CD4-positive, alpha-beta T cell treated with Interleukin-17A for 4 hours (primary cell): ENCODE results near the gene NDUFAF5.

Experiments
- DNase-seq: peaks from one replicate; pipeline ENCODE4 v3.0.0-alpha.2; 2020; ENCODE audit warnings: mixed read lengths

The NDUFAF5 gene

DNA sequence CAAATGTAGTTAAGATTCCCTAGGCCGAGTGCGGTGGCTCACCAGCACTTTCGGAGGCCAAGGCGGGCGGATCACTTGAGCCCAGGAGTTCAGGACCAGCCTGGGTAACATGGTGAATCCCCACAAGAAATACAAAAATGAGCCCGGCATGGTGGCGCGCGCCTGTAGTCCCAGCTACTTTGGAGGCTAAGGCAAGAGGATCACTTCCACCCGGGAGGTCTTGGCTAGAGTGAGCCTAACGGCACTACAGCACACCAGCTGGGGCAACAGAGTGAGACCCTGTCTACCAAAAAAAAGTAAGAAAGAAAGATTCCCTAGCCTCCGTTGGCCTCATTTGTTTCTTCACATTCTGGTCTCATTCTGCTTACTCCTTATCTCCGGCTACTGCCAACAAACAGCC is 1.3 kb upstream of the NDUFAF5 start:
- no peak for DNase-seq

DNA sequence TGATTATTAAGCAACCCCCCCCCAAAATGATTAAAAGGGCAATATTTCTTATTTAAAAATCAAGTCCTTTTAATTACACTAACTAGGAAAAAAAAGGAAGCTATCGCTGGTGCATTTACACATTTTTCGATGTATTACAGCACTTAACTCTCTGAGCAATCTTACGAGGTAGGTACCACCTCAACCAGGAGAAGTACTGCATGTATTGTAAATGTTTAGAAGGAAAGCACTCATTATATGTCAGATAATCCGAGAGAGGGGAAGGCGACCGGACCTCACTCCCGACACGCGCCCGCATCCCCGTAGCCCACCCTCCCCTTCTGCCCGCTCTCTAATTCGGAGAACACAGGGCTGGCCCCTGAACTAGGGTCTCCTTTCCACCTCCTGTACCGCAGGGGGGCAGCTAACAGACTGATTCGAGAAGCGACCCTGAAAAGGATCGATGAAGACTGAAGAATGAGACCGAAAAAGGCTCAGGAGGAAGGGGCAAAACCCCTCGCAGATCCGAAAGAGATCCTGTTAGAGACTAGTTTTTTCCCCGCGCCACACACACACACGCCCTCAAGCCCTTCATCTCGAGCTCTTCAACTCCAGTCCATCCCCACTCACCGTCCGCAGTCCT is 446 bp upstream of the NDUFAF5 start:
- DNase-seq = no peak

DNA sequence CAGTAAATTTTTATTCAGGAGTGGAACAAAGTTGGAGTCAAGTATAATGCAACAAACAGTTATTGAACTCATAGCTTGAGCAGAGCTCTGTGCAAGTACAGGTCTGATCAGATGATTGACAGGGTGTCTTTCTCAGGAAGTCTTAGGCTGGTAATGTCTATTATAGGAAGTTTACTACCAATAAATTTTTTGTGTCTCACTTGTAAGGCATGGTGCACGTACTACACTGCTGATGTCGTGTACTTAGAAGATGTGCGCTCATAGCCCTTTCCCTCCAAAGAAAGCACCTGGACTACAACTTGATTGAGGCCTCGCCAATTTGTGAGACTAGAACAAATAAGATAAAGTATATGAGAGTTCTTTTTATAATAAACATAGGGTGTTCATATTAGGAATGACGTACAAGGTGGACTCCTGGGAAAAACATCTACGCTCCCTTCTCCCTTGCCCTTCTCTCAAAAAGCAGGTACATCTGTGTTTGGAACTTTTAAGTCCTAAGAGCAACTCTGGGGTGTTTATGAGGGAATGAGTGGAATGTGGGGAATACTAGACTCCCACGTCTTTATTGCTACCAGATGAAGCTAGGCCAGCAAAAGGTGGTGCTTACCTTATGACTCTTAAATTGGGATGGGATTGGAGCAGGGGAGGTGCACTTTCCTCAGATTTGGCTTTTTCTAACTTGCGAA is 1.5 kb downstream of the NDUFAF5 start:
- DNase-seq = no peak

DNA sequence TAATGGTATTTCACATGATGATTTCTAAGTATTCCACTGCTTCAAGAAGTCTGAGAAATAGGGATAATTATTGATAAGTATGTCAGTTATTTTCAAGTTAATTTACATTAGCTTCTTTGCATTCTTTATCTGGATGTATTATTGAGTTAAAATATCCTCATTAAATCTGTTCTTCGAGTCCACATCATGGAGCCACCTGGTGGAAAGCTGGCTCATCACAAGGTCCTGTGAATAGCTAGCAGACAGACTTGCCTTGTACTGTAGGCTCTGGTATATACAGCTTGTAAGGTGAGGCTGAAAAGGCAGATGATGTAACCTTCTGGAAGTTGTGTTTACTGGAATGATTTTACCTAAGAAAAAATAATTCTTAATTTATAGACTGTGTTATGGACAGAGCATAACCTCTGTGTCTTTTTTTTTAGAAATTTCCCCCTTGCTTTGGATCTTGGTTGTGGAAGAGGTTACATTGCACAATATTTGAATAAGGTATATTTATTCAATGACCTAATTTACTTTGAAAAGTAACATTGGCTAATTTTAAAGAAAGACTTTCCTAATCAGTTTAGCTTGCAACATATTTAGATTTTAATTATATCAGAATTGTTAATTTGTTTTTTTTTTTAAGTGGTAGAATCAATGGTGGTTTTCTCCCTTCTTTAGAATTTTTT is 3.5 kb downstream of the NDUFAF5 start:
- peak; percentile 44 for DNase-seq

- DNase-seq = no peak
Observed at GRCh38 chr20:13790708-13791107, 5.9 kb downstream of the NDUFAF5 start.

GRCh38 chr20:13791540-13792459 is 7.0 kb downstream of the NDUFAF5 start:
- DNase-seq = no peak

GRCh38 chr20:13793001-13793400 is 8.2 kb downstream of the NDUFAF5 start:
- DNase-seq = no peak

DNA sequence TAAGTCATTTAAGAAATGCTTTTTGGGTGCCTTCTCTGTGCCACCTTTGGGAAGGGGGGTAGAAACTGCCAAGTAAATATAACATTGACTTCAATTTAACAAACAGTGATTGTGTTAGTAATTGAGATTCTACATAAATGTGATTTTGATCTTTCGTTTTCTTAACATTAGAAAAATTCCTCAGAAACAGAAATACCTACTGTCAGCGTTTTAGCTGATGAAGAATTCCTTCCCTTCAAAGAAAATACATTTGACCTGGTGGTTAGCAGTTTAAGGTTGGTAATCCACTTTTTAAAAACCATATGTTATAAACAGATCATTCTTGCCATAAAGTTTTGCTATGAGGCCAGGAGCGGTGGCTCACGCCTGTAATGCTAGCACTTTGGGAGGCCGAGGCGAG is 9.8 kb downstream of the NDUFAF5 start:
- DNase-seq = no peak

DNA sequence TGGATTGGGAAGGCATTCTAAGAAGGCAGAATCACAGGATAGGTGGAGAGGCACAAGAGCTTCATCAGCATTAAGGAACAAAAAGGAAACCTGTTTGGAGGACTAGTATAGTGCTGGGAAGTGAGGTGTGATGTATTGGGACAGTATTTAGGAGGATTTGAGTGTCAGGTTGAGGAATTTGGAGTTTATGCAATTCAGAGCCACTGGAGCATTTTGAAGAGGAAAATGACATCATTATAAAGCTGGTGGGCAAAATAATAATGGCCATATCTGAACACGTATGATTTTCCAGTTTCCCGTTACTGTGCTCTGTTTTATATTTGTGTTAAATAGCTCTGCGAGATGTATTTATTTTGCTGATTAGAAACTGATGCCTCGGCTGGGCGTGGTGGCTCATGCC is 14.2 kb downstream of the NDUFAF5 start:
- DNase-seq = no peak

GRCh38 chr20:13799974-13800373 is 15.1 kb downstream of the NDUFAF5 start:
- no peak for DNase-seq

DNA sequence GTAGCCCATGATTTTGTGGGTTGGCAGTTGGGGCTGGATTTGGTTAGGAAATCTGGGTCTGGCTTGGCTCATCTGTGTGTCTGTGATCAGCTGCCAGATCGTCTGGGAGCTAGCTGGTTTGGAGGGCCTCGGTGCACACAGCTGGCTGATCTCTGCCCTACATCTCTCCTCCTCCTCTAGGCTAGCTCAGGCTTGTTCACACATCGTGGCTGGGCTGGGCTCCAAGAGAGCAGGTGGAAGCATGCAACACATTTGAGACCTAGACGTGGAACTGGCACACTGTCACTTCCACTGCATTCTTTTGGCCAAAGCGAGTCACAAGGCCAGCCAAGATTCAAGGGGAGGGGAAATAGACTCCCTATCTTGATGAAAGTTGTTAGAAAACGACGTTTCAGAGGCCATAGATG is 15.9 kb downstream of the NDUFAF5 start:
- DNase-seq = no peak

DNA sequence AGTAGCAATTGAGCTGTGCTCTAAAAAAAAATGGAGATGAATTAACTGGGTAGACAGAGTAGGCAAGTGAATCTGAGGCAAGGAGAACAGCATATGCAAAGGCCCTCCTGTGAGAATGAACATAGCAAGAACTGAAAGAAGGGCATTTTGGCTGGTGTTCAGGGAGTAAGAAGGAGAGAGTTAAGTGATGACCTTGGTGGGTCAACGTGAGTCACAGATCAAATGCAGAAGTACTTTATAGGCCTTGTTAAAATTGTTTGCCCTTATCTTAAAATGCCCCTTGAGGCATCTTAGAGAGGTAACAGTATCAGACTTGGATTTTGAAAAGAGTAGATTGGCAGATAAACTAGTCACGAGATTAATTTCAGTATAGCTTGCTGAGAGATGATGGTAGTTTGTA is 24.5 kb downstream of the NDUFAF5 start:
- no peak for DNase-seq

- DNase-seq = no peak
Observed at GRCh38 chr20:13809855-13810254, 25.0 kb downstream of the NDUFAF5 start.

DNA sequence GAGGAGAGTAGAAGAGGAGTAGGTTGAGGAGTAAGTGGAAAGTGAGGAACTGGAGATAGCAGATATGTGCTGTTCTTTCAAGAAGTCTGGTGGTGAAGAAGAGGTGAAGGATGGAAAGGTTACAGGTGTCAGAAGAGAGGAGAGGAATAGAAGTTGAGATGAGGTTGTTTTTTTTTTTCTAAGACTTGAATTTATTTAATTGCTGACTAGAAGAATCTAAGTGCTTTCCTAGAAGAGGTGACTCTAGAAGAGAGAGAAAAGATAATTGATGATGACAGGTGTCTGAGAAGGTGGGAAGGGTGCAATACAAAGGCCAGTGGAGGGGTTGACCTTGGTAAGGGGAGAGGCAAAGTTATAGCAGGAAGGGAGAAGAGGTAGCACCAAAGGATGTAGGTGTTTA is 25.6 kb downstream of the NDUFAF5 start:
- no peak for DNase-seq

GRCh38 chr20:13813910-13814309 is 29.1 kb downstream of the NDUFAF5 start:
- DNase-seq = no peak

GRCh38 chr20:13814672-13815071 is 29.8 kb downstream of the NDUFAF5 start:
- DNase-seq = no peak

- DNase-seq = no peak
Observed at GRCh38 chr20:13816757-13817156, 31.9 kb downstream of the NDUFAF5 start.

GRCh38 chr20:13817342-13817741 is 32.5 kb downstream of the NDUFAF5 start:
- no peak for DNase-seq

DNA sequence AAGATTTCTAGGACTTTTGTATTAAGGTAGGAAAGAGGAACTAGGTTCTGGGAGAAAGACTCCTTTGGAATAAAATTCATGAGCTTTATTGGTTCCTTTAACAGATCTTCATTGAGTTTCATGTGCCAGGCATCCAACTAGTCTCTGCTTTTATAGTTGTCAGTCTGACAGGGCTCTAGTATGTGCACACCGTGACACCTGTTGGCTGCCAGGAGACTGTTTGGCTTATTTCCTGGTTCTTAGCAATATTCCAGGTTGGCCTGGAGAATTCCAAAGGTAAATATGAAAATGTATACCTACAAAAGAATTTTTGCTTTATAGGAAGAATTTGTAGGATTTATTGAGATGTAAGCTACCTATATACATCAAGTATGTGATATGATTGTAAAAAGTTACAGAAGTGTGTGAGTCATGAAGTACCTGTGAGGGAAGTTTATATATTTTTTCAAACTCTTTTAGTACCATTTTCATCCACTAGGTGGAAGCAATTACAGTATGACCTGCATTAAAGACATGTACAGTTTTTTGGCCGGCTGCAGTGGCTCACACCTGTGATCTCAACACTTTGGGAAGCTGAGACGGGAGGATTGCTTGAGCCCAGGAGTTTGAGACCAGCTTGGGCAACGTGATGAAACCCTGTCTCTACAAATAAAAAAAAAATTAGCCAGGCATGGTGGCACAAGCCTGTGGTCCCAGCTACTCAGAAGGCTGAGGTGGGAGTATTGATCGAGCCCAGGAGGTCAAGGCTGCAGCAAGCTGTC is 35.2 kb downstream of the NDUFAF5 start:
- peak; percentile 18 for DNase-seq

GRCh38 chr20:13821876-13822275 is 37.0 kb downstream of the NDUFAF5 start:
- no peak for DNase-seq

GRCh38 chr20:13822459-13822858 is 37.6 kb downstream of the NDUFAF5 start:
- DNase-seq = no peak

GRCh38 chr20:13824459-13824858 is 39.6 kb downstream of the NDUFAF5 start:
- DNase-seq = no peak
